Activated naive CD8-positive, alpha-beta T cell treated with anti-CD3 and anti-CD28 coated beads, Interleukin-2, amount 50 U/mL, for 24 hours (primary cell): ENCODE measurements around the gene P2RY13.

Experiments
- ATAC-seq: fragments of 150-1000 bp; cut with Tn5 transposase; one replicate; pipeline ENCODE4 v1.10.0; 2021
- DNase-seq: peaks from one replicate; pipeline ENCODE4 v3.0.0; 2021
- H3K27ac Mint-ChIP-seq: one replicate; pipeline ENCODE4 v1.8.0; 2021; ENCODE audit warnings: mild to moderate bottlenecking, mixed read lengths
- H3K27me3 Mint-ChIP-seq: one replicate; pipeline ENCODE4 v1.8.0; 2021; ENCODE audit warnings: mixed read lengths
- H3K36me3 Mint-ChIP-seq: one replicate; pipeline ENCODE4 v1.8.0; 2021; ENCODE audit warnings: low read depth, mixed read lengths
- H3K4me1 Mint-ChIP-seq: one replicate; pipeline ENCODE4 v1.8.0; 2021; ENCODE audit warnings: mixed read lengths
- H3K4me3 Mint-ChIP-seq: one replicate; pipeline ENCODE4 v1.8.0; 2021; ENCODE audit warnings: mild to moderate bottlenecking, moderate library complexity, mixed read lengths
- H3K9me3 Mint-ChIP-seq: one replicate; pipeline ENCODE4 v1.8.0; 2021; ENCODE audit warnings: mixed read lengths

Gene P2RY13

GRCh38 chr3:151331696-151332095, 2.3 kb upstream of the P2RY13 start:
- no peak overlapping the region for H3K27ac Mint-ChIP-seq

DNA sequence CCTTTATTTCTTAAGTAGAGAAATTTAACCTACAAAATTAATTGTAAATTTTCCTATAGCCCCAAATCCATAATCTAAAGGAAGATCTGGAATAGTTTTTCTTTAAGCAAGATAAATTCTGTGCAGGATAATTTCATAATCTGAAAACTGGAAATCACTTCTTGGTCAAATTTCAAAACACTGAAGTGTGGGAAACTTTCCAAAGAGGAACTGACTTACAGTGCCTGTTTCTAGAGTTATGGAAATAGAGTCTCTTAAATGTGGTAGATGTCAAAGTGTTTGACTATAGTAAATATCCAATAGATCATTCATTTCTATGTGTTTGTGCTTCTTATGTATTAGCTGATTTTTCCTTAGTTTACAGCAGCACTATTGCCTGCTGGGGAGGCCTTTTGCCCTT, 1.6 kb upstream of the P2RY13 start:
- Mint-ChIP-seq H3K4me3 (no peak overlapping the region), H3K27me3 (peaks cover 2% of the 10 kb centered on the region), H3K4me1 (peaks cover 9% of the 10 kb centered on the region), H3K36me3 (no peaks in the 10 kb centered on the region), H3K27ac (no peak overlapping the region), H3K9me3 (no peaks in the 10 kb centered on the region)
- no peak for ATAC-seq
- no peak for DNase-seq

More at GRCh38 chr3:151331696-151332095, 2.3 kb upstream of the P2RY13 start:
- Mint-ChIP-seq H3K9me3 (no peaks in the 10 kb centered on the region), H3K36me3 (no peaks in the 10 kb centered on the region), H3K4me1 (peaks cover 9% of the 10 kb centered on the region), H3K27me3 (peaks cover 2% of the 10 kb centered on the region), H3K4me3 (no peak overlapping the region)
- DNase-seq (no peak), ATAC-seq (no peak)

GRCh38 chr3:151330379-151330778, 1.0 kb upstream of the P2RY13 start:
- H3K4me3 Mint-ChIP-seq = no peak overlapping the region
- no peaks in the 10 kb centered on the region for H3K36me3 Mint-ChIP-seq
- H3K9me3 Mint-ChIP-seq = no peaks in the 10 kb centered on the region
- peaks cover 9% of the 10 kb centered on the region for H3K4me1 Mint-ChIP-seq
- DNase-seq (no peak), ATAC-seq (no peak)
- H3K27ac Mint-ChIP-seq = no peak overlapping the region
- H3K27me3 Mint-ChIP-seq = peaks cover 2% of the 10 kb centered on the region

GRCh38 chr3:151328298-151328995, 902 bp downstream of the P2RY13 start:
- Mint-ChIP-seq H3K27ac (peak overlapping the region; percentile 29), H3K4me1 (peaks cover 12% of the 10 kb centered on the region), H3K4me3 (peak overlapping the region; percentile 43), H3K36me3 (no peaks in the 10 kb centered on the region), H3K9me3 (no peaks in the 10 kb centered on the region), H3K27me3 (peaks cover 2% of the 10 kb centered on the region)
- DNase-seq = no peak
- ATAC-seq = peak; percentile 77

DNA sequence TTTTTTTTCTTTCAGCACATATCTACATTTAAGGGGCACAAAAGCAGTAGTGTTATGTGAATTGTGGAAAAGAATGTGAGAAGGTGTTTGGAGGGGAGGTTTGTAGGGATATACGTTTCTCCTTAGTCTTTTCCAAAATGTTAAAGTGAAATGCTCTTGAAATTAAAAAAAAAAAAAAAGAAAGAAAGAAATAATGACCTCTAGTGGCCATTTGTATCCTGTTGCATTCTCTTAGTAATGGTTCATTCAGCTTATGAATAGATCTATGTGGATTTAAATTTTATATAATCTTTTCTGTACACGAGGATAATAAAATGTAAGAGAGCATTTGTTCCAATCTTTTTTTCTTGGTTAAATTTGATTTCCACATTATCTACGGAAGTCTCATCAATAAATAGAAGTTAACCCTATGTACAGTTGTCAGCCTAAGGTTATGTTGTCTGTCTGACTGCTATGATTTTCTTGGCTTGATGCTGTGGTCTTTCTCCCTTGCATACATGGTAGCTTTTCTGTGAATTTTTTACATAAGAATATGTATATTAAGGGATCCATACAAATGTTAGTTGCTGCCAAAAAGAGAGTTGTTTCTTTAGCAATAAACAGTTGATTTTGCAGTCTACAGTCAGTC, 1.7 kb downstream of the P2RY13 start:
- Mint-ChIP-seq H3K4me3 (no peak overlapping the region), H3K4me1 (peaks cover 16% of the 10 kb centered on the region), H3K27ac (no peak overlapping the region), H3K36me3 (no peaks in the 10 kb centered on the region), H3K27me3 (peaks cover 2% of the 10 kb centered on the region), H3K9me3 (no peaks in the 10 kb centered on the region)
- no peak for DNase-seq
- ATAC-seq = no peak

DNA sequence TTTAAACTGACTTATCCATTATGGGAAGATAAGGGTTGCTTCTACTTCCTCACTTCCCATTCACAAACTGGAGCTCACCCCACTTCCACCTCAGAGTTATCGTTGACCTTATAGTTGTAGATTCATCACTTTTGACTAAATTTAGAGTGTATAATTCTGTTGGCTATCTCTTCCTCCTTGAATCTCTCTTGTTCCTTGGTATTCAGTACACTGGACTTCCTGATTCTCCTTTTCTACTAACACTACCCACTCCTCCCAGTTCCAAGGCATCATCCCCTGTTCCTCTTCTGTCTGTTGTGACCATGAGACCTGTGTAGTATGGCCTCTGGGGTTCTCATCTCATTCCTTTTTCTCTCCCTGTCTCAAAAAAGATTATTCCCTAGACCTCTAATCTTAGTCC, 6.8 kb downstream of the P2RY13 start:
- H3K4me1 Mint-ChIP-seq = peaks cover 24% of the 10 kb centered on the region
- no peak for ATAC-seq
- no peak overlapping the region for H3K4me3 Mint-ChIP-seq
- no peaks in the 10 kb centered on the region for H3K36me3 Mint-ChIP-seq
- H3K27me3 Mint-ChIP-seq = peaks cover 5% of the 10 kb centered on the region
- H3K27ac Mint-ChIP-seq = no peak overlapping the region
- H3K9me3 Mint-ChIP-seq = no peaks in the 10 kb centered on the region
- no peak for DNase-seq

DNA sequence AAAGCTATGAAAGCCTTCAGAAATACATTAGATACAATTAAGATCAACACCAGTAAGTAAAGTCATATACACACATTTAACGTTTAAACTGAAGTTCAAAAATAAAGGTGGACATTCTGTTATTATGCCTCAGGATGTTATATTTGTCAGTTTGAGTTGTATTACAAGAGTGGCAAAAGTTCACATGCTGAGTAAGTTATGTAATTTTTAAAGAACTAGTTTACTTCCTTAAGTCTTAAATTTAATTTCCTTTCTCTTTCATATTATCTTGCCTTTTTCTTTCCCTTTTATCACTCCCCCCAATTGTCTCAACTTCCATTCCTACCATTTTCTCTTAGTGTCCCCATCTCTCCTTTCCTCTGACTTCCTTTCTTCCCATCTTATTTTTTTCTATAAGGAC, 7.8 kb downstream of the P2RY13 start:
- DNase-seq = no peak
- peaks cover 28% of the 10 kb centered on the region for H3K4me1 Mint-ChIP-seq

DNA sequence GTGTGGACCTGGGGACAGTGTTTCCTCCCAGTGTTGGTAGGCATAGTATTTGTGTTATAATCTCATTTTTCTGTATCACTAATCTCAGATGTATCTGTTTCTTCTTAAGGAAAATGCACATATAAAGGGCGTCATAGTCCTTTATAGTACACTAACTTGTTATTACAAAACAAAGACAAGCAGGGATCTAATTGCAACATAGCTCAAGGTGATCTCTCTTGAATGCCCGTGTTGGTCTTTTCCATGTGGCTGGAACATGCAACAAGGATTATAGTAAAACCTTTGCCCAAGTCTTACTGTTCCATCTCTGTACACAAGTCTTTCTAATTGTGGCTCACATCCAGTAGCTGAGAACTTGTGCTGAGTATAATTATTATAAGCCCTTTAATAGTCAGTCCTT, 9.2 kb downstream of the P2RY13 start:
- H3K36me3 Mint-ChIP-seq = no peaks in the 10 kb centered on the region
- peaks cover 6% of the 10 kb centered on the region for H3K27me3 Mint-ChIP-seq
- no peaks in the 10 kb centered on the region for H3K9me3 Mint-ChIP-seq
- DNase-seq (no peak), ATAC-seq (no peak)
- H3K27ac Mint-ChIP-seq = no peak overlapping the region
- no peak overlapping the region for H3K4me3 Mint-ChIP-seq
- peaks cover 38% of the 10 kb centered on the region for H3K4me1 Mint-ChIP-seq

More for the DNA sequence above, 7.8 kb downstream of the P2RY13 start:
- H3K36me3 Mint-ChIP-seq = no peaks in the 10 kb centered on the region
- H3K27ac Mint-ChIP-seq = no peak overlapping the region
- no peak overlapping the region for H3K4me3 Mint-ChIP-seq
- no peaks in the 10 kb centered on the region for H3K9me3 Mint-ChIP-seq
- peaks cover 5% of the 10 kb centered on the region for H3K27me3 Mint-ChIP-seq
- no peak for ATAC-seq

GRCh38 chr3:151319628-151320027, 9.7 kb downstream of the P2RY13 start:
- ATAC-seq (no peak), DNase-seq (no peak)
- H3K4me3 Mint-ChIP-seq = no peak overlapping the region
- no peak overlapping the region for H3K27ac Mint-ChIP-seq
- H3K36me3 Mint-ChIP-seq = no peaks in the 10 kb centered on the region
- H3K4me1 Mint-ChIP-seq = peaks cover 38% of the 10 kb centered on the region
- H3K27me3 Mint-ChIP-seq = peaks cover 9% of the 10 kb centered on the region
- H3K9me3 Mint-ChIP-seq = no peaks in the 10 kb centered on the region

DNA sequence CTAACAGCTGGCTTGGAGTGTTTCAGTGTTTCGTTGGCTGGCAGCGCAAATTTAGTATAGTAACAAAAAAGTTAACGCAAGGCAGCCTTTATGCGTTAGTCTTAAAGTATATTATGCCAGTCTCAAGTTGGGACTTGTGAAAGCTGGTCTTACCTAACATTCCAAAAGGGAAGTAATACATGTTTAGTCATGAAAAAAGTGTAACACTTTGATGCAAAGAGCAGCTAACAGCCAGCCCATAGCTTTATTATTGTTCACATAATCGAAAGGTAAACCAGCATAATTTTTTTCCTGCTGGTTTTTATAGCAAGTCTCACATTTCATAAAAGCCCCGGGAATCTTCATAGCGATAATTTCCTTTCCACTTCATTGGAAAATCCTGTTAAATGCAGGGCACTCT, 10.4 kb downstream of the P2RY13 start:
- ATAC-seq = no peak
- no peaks in the 10 kb centered on the region for H3K9me3 Mint-ChIP-seq
- no peaks in the 10 kb centered on the region for H3K36me3 Mint-ChIP-seq
- no peak overlapping the region for H3K4me3 Mint-ChIP-seq
- no peak overlapping the region for H3K27ac Mint-ChIP-seq
- H3K4me1 Mint-ChIP-seq = peaks cover 38% of the 10 kb centered on the region
- DNase-seq = no peak
- H3K27me3 Mint-ChIP-seq = peaks cover 9% of the 10 kb centered on the region

GRCh38 chr3:151318313-151318712, 11.0 kb downstream of the P2RY13 start:
- Mint-ChIP-seq H3K4me1 (peaks cover 34% of the 10 kb centered on the region), H3K27ac (no peak overlapping the region), H3K4me3 (no peak overlapping the region), H3K27me3 (peaks cover 9% of the 10 kb centered on the region), H3K36me3 (no peaks in the 10 kb centered on the region), H3K9me3 (no peaks in the 10 kb centered on the region)
- DNase-seq (no peak), ATAC-seq (no peak)

- Mint-ChIP-seq H3K36me3 (no peaks in the 10 kb centered on the region), H3K27me3 (peaks cover 4% of the 10 kb centered on the region), H3K9me3 (no peaks in the 10 kb centered on the region), H3K27ac (peak within 1 kb of the TSS; percentile 43), H3K4me3 (peak within 1 kb of the TSS; percentile 41), H3K4me1 (peaks cover 29% of the 10 kb centered on the region)
- DNase-seq = no peak
- peak; percentile 89 for ATAC-seq
Observed at GRCh38 chr3:151316267-151316991, 12.9 kb downstream of the P2RY13 start, which contains the start of gene GPR87. TSS of gene GPR87 (minus strand) at chr3:151316820. CDS start at chr3:151300100, 16,720 bp downstream.

DNA sequence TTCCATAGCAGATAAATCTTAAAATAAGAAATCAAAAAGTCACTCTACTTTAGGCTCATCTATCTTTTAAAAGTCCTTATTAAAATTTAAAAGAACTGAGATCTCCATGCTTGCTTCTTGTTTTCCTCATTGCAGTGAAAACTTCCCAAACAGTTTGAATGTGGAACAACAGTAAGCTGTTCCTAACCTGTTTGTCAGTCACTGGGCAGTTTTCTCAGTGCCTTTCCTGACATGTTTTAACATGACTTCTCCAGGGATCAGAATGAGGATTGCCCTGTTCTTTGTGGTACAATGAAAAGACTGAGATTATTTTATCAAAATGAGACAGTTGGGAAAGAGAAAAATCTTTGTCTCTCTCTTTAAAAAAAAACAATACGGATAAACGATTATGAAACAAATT, 13.5 kb downstream of the P2RY13 start:
- H3K27ac Mint-ChIP-seq = peak overlapping the region; percentile 43
- H3K36me3 Mint-ChIP-seq = no peaks in the 10 kb centered on the region
- ATAC-seq (no peak), DNase-seq (no peak)
- H3K9me3 Mint-ChIP-seq = no peaks in the 10 kb centered on the region
- H3K4me1 Mint-ChIP-seq = peaks cover 29% of the 10 kb centered on the region
- peak overlapping the region; percentile 39 for H3K4me3 Mint-ChIP-seq
- peaks cover 4% of the 10 kb centered on the region for H3K27me3 Mint-ChIP-seq

- Mint-ChIP-seq H3K27me3 (peaks cover 4% of the 10 kb centered on the region), H3K9me3 (no peaks in the 10 kb centered on the region), H3K4me1 (peaks cover 26% of the 10 kb centered on the region), H3K36me3 (no peaks in the 10 kb centered on the region), H3K4me3 (no peak overlapping the region), H3K27ac (no peak overlapping the region)
- ATAC-seq (no peak), DNase-seq (no peak)
Observed at GRCh38 chr3:151315136-151315535, 14.2 kb downstream of the P2RY13 start.

GRCh38 chr3:151314593-151314992, 14.8 kb downstream of the P2RY13 start:
- Mint-ChIP-seq H3K27ac (no peak overlapping the region), H3K27me3 (peaks cover 4% of the 10 kb centered on the region), H3K4me3 (no peak overlapping the region), H3K4me1 (peaks cover 20% of the 10 kb centered on the region), H3K36me3 (no peaks in the 10 kb centered on the region), H3K9me3 (no peaks in the 10 kb centered on the region)
- ATAC-seq = no peak
- DNase-seq = no peak
